HEK293 (cell line): ENCODE measurements around the gene FUT8.

Experiments used
- CTCF ChIA-PET: fragments of 350-600 bp; formaldehyde crosslinking; extraction: SDS; loops from one replicate; lab custom pipeline; 2021; ENCODE audit warnings: antibody characterized with exemption; lab: Yijun Ruan, JAX
- POLR2A ChIA-PET: fragments of 300-600 bp; formaldehyde crosslinking; extraction: SDS; loops from one replicate; lab custom pipeline; 2020; ENCODE audit warnings: antibody characterized with exemption, inconsistent platforms; lab: Yijun Ruan, JAX
- H3K27ac ChIP-seq: fragments of 200-500 bp; sonication (Bioruptor generic); 2 replicates; pipeline ENCODE4 v1.5.1; 2014; ENCODE audit warnings: low read depth, low read length, control low read depth, inconsistent platforms; ENCODE audit errors: extremely low read depth
- H3K36me3 ChIP-seq, 2 experiments: fragments of 200-500 bp in 1 of 2; sonication (Bioruptor generic) in 1 of 2; 1 replicate in 1 of 2; 2 replicates in 1 of 2; pipeline ENCODE4 v1.5.1; 2014 to 2017; ENCODE audit warnings: inconsistent platforms in 2 of 2, low read length in 2 of 2; ENCODE audit not compliant: control insufficient read depth in 2 of 2, insufficient read depth in 1 of 2
- H3K4me1 ChIP-seq: fragments of 200-500 bp; sonication (Bioruptor generic); 2 replicates; pipeline ENCODE4 v1.5.1; 2014; ENCODE audit warnings: mild to moderate bottlenecking, low read length, inconsistent platforms; ENCODE audit not compliant: control insufficient read depth, insufficient read depth
- H3K4me3 ChIP-seq: 2 replicates; pipeline ENCODE4 v1.5.1; 2011; ENCODE audit warnings: low read depth, mild to moderate bottlenecking, control low read depth, low read length, moderate library complexity
- H3K9me3 ChIP-seq: fragments of 200-500 bp; sonication (Bioruptor generic); 2 replicates; pipeline ENCODE4 v1.5.1; 2014; ENCODE audit warnings: low read depth, low read length, inconsistent platforms; ENCODE audit not compliant: control insufficient read depth, insufficient read depth
- FEZF1 ChIP-seq: fragments of 450-650 bp; formaldehyde crosslinking; IDR thresholded peaks from 2 replicates; pipeline ENCODE4 v1.5.1; 2016; ENCODE audit warnings: missing biosample characterization, missing genetic modification characterization
- GLIS2 ChIP-seq: fragments of 450-650 bp; formaldehyde crosslinking; IDR thresholded peaks from 2 replicates; pipeline ENCODE4 v1.5.1; 2016; ENCODE audit warnings: missing biosample characterization, missing genetic modification characterization
- PRDM1 ChIP-seq: fragments of 450-650 bp; formaldehyde crosslinking; IDR thresholded peaks from 2 replicates; pipeline ENCODE4; 2016; ENCODE audit warnings: missing biosample characterization, missing genetic modification characterization
- SCRT2 ChIP-seq: fragments of 450-650 bp; formaldehyde crosslinking; IDR thresholded peaks from 2 replicates; pipeline ENCODE4 v1.5.1; 2016; ENCODE audit warnings: missing biosample characterization, missing genetic modification characterization
- SETDB1 ChIP-seq: IDR thresholded peaks from one replicate; pipeline ENCODE4 v1.6.1; 2017; ENCODE audit warnings: mild to moderate bottlenecking, low read length, moderate library complexity, mixed read lengths; ENCODE audit not compliant: insufficient read length
- ZBTB1 ChIP-seq: fragments of 450-650 bp; formaldehyde crosslinking; IDR thresholded peaks from 2 replicates; pipeline ENCODE4 v1.5.1; 2016; ENCODE audit warnings: missing biosample characterization, missing genetic modification characterization
- ZBTB48 ChIP-seq: fragments of 450-650 bp; formaldehyde crosslinking; IDR thresholded peaks from 2 replicates; pipeline ENCODE4 v1.5.1; 2016; ENCODE audit warnings: missing biosample characterization, missing genetic modification characterization
- ZNF114 ChIP-seq: fragments of 450-650 bp; formaldehyde crosslinking; IDR thresholded peaks from 2 replicates; pipeline ENCODE4 v1.5.0; 2017; ENCODE audit warnings: missing biosample characterization, missing genetic modification characterization
- ZNF433 ChIP-seq: fragments of 450-650 bp; formaldehyde crosslinking; IDR thresholded peaks from 2 replicates; pipeline ENCODE4 v1.5.1; 2016; ENCODE audit warnings: missing biosample characterization, missing genetic modification characterization, low read depth
- ZNF473 ChIP-seq: fragments of 450-650 bp; formaldehyde crosslinking; IDR thresholded peaks from 2 replicates; pipeline ENCODE4 v1.5.1; 2017; ENCODE audit warnings: missing biosample characterization, missing genetic modification characterization
- ZNF558 ChIP-seq: fragments of 450-650 bp; formaldehyde crosslinking; IDR thresholded peaks from 2 replicates; pipeline ENCODE4 v1.5.1; 2016; ENCODE audit warnings: missing biosample characterization, missing genetic modification characterization
- ZNF596 ChIP-seq: fragments of 450-650 bp; IDR thresholded peaks from 2 replicates; pipeline ENCODE4 v1.5.0; 2018; ENCODE audit warnings: missing biosample characterization, mild to moderate bottlenecking, missing genetic modification characterization, moderate library complexity
- ZNF701 ChIP-seq: fragments of 450-650 bp; formaldehyde crosslinking; IDR thresholded peaks from 2 replicates; pipeline ENCODE4 v1.5.1; 2016; ENCODE audit warnings: missing biosample characterization, missing genetic modification characterization
- ZNF843 ChIP-seq: fragments of 450-650 bp; formaldehyde crosslinking; IDR thresholded peaks from 2 replicates; pipeline ENCODE4 v1.5.1; 2016; ENCODE audit warnings: missing biosample characterization, missing genetic modification characterization
- TF ChIP-seq, protein P1 (sequence below): fragments of 450-650 bp; formaldehyde crosslinking; IDR thresholded peaks from 2 replicates; pipeline ENCODE4 v1.5.1; 2016; ENCODE audit warnings: missing biosample characterization, missing genetic modification characterization
- TF ChIP-seq, protein P2 (sequence below): fragments of 450-650 bp; formaldehyde crosslinking; IDR thresholded peaks from 2 replicates; pipeline ENCODE4 v1.5.1; 2016; ENCODE audit warnings: missing biosample characterization, missing genetic modification characterization, borderline replicate concordance
- TF ChIP-seq, protein P3 (sequence below): fragments of 450-650 bp; formaldehyde crosslinking; IDR thresholded peaks from 2 replicates; pipeline ENCODE4 v1.5.1; 2016; ENCODE audit warnings: missing biosample characterization, missing genetic modification characterization
- TF ChIP-seq, protein P4 (sequence below): fragments of 450-650 bp; formaldehyde crosslinking; IDR thresholded peaks from 2 replicates; pipeline ENCODE4 v1.5.1; 2016; ENCODE audit warnings: missing biosample characterization, missing genetic modification characterization
- TF ChIP-seq, protein P5 (sequence below): fragments of 450-650 bp; formaldehyde crosslinking; IDR thresholded peaks from 2 replicates; pipeline ENCODE4 v1.5.1; 2016; ENCODE audit warnings: missing biosample characterization, missing genetic modification characterization
- TF ChIP-seq, protein P6 (sequence below): fragments of 450-650 bp; formaldehyde crosslinking; IDR thresholded peaks from 2 replicates; pipeline ENCODE4 v1.5.1; 2016; ENCODE audit warnings: missing biosample characterization, missing genetic modification characterization

Gene FUT8

DNA sequence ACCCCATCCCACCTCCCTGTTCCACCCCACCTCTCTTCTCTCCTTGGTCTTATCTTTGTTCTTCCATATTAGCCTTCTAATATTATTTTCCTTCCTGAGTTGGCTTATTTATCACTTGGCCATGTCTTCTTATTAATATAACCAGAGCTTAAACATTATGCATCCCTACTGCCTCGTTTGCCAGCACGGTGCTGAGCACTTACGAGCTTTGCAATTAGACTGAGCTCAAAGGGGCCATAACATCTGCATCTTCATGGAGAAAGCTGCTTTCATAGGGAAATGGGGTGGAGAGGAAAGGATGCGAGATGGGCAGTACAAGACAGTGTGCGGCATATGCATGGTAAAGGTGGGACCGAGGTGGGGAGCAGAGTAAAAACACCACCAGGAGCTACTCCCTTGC lies 342.8 kb downstream of the FUT8 start:
- POLR2A ChIA-PET = interaction anchor here (0.6 kb wide), 1 partner anchor 330 kb away, joined by 3 read pairs; no protein-coding TSS in a partner anchor
- CTCF ChIA-PET = interaction anchor here (1.2 kb wide), 1 partner anchor 70 kb away, joined by 3 read pairs; no protein-coding TSS in a partner anchor
- peaks cover 7% of the 10 kb centered on the region; the same call in 1 of the 2 replicates for H3K4me1 ChIP-seq

More for the DNA sequence above, 342.8 kb downstream of the FUT8 start:
- Histone ChIP-seq H3K27ac (no peak overlapping the region), H3K4me3 (no peak overlapping the region), H3K9me3 (no peaks in the 10 kb centered on the region), H3K36me3 (no peaks in the 10 kb centered on the region)
- TF ChIP-seq, protein P1, sequence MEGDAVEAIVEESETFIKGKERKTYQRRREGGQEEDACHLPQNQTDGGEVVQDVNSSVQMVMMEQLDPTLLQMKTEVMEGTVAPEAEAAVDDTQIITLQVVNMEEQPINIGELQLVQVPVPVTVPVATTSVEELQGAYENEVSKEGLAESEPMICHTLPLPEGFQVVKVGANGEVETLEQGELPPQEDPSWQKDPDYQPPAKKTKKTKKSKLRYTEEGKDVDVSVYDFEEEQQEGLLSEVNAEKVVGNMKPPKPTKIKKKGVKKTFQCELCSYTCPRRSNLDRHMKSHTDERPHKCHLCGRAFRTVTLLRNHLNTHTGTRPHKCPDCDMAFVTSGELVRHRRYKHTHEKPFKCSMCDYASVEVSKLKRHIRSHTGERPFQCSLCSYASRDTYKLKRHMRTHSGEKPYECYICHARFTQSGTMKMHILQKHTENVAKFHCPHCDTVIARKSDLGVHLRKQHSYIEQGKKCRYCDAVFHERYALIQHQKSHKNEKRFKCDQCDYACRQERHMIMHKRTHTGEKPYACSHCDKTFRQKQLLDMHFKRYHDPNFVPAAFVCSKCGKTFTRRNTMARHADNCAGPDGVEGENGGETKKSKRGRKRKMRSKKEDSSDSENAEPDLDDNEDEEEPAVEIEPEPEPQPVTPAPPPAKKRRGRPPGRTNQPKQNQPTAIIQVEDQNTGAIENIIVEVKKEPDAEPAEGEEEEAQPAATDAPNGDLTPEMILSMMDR (tag by site-specific recombination) = no peak
- TF ChIP-seq ZNF843 (tag by site-specific recombination) (no peak), ZNF473 (tag by site-specific recombination) (no peak), SCRT2 (tag by site-specific recombination) (no peak), ZBTB48 (no peak), ZBTB1 (tag by site-specific recombination) (no peak), ZNF114 (tag by site-specific recombination) (no peak), SETDB1 (no peak), ZNF596 (tag by site-specific recombination) (no peak), ZNF701 (tag by site-specific recombination) (no peak), ZNF558 (no peak), PRDM1 (tag by site-specific recombination) (no peak), FEZF1 (no peak), ZNF433 (no peak), GLIS2 (tag by site-specific recombination) (no peak)
- TF ChIP-seq, protein P2, sequence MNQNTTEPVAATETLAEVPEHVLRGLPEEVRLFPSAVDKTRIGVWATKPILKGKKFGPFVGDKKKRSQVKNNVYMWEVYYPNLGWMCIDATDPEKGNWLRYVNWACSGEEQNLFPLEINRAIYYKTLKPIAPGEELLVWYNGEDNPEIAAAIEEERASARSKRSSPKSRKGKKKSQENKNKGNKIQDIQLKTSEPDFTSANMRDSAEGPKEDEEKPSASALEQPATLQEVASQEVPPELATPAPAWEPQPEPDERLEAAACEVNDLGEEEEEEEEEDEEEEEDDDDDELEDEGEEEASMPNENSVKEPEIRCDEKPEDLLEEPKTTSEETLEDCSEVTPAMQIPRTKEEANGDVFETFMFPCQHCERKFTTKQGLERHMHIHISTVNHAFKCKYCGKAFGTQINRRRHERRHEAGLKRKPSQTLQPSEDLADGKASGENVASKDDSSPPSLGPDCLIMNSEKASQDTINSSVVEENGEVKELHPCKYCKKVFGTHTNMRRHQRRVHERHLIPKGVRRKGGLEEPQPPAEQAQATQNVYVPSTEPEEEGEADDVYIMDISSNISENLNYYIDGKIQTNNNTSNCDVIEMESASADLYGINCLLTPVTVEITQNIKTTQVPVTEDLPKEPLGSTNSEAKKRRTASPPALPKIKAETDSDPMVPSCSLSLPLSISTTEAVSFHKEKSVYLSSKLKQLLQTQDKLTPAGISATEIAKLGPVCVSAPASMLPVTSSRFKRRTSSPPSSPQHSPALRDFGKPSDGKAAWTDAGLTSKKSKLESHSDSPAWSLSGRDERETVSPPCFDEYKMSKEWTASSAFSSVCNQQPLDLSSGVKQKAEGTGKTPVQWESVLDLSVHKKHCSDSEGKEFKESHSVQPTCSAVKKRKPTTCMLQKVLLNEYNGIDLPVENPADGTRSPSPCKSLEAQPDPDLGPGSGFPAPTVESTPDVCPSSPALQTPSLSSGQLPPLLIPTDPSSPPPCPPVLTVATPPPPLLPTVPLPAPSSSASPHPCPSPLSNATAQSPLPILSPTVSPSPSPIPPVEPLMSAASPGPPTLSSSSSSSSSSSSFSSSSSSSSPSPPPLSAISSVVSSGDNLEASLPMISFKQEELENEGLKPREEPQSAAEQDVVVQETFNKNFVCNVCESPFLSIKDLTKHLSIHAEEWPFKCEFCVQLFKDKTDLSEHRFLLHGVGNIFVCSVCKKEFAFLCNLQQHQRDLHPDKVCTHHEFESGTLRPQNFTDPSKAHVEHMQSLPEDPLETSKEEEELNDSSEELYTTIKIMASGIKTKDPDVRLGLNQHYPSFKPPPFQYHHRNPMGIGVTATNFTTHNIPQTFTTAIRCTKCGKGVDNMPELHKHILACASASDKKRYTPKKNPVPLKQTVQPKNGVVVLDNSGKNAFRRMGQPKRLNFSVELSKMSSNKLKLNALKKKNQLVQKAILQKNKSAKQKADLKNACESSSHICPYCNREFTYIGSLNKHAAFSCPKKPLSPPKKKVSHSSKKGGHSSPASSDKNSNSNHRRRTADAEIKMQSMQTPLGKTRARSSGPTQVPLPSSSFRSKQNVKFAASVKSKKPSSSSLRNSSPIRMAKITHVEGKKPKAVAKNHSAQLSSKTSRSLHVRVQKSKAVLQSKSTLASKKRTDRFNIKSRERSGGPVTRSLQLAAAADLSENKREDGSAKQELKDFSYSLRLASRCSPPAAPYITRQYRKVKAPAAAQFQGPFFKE (tag by site-specific recombination) = no peak
- TF ChIP-seq, protein P3, sequence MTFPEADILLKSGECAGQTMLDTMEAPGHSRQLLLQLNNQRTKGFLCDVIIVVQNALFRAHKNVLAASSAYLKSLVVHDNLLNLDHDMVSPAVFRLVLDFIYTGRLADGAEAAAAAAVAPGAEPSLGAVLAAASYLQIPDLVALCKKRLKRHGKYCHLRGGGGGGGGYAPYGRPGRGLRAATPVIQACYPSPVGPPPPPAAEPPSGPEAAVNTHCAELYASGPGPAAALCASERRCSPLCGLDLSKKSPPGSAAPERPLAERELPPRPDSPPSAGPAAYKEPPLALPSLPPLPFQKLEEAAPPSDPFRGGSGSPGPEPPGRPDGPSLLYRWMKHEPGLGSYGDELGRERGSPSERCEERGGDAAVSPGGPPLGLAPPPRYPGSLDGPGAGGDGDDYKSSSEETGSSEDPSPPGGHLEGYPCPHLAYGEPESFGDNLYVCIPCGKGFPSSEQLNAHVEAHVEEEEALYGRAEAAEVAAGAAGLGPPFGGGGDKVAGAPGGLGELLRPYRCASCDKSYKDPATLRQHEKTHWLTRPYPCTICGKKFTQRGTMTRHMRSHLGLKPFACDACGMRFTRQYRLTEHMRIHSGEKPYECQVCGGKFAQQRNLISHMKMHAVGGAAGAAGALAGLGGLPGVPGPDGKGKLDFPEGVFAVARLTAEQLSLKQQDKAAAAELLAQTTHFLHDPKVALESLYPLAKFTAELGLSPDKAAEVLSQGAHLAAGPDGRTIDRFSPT (tag by site-specific recombination) = no peak
- TF ChIP-seq, protein P4, sequence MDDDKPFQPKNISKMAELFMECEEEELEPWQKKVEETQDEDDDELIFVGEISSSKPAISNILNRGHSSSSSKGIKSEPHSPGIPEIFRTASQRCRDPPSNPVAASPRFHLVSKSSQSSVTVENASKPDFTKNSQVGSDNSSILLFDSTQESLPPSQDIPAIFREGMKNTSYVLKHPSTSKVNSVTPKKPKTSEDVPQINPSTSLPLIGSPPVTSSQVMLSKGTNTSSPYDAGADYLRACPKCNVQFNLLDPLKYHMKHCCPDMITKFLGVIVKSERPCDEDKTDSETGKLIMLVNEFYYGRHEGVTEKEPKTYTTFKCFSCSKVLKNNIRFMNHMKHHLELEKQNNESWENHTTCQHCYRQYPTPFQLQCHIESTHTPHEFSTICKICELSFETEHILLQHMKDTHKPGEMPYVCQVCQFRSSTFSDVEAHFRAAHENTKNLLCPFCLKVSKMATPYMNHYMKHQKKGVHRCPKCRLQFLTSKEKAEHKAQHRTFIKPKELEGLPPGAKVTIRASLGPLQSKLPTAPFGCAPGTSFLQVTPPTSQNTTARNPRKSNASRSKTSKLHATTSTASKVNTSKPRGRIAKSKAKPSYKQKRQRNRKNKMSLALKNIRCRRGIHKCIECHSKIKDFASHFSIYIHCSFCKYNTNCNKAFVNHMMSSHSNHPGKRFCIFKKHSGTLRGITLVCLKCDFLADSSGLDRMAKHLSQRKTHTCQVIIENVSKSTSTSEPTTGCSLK (tag by site-specific recombination) = no peak
- TF ChIP-seq, protein P5, sequence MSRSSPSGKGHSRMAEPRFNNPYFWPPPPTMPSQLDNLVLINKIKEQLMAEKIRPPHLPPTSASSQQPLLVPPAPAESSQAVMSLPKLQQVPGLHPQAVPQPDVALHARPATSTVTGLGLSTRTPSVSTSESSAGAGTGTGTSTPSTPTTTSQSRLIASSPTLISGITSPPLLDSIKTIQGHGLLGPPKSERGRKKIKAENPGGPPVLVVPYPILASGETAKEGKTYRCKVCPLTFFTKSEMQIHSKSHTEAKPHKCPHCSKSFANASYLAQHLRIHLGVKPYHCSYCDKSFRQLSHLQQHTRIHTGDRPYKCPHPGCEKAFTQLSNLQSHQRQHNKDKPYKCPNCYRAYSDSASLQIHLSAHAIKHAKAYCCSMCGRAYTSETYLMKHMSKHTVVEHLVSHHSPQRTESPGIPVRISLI = no peak
- TF ChIP-seq, protein P6, sequence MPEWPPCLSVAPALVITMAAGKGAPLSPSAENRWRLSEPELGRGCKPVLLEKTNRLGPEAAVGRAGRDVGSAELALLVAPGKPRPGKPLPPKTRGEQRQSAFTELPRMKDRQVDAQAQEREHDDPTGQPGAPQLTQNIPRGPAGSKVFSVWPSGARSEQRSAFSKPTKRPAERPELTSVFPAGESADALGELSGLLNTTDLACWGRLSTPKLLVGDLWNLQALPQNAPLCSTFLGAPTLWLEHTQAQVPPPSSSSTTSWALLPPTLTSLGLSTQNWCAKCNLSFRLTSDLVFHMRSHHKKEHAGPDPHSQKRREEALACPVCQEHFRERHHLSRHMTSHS (tag by site-specific recombination) = no peak
